H9 (cell line): ENCODE results near the gene HOXC10. TPM values are rescaled to one million over a fixed set of nuclear protein-coding genes. Genes with fewer than 3 reads are reported as not detected.
A peak's percentile ranks its signal among the peaks of the same experiment; 100 is the strongest.

ENCODE experiments used
- DNase-seq: peaks from one replicate; pipeline ENCODE4 v3.0.0-alpha.2; 2017
- H2AFZ ChIP-seq: one replicate; pipeline ENCODE4 v1.6.1; 2013; ENCODE audit warnings: mild to moderate bottlenecking, low read length, control low read depth, moderate library complexity
- H2AK5ac ChIP-seq: 2 replicates; pipeline ENCODE4 v1.6.1; 2013; ENCODE audit warnings: low read length, control low read depth, mixed read lengths; ENCODE audit not compliant: insufficient read length
- H2BK120ac ChIP-seq: one replicate; pipeline ENCODE4 v1.6.1; 2013; ENCODE audit warnings: low read depth, mild to moderate bottlenecking, low read length, control low read depth, inconsistent platforms; ENCODE audit not compliant: poor library complexity, severe bottlenecking
- H2BK12ac ChIP-seq: 2 replicates; pipeline ENCODE4 v1.6.1; 2013; ENCODE audit warnings: low read length, control low read depth, mixed read lengths, low read depth; ENCODE audit not compliant: insufficient read length
- H2BK15ac ChIP-seq: 2 replicates; pipeline ENCODE4 v1.6.1; 2013; ENCODE audit warnings: low read depth, low read length, control low read depth
- H2BK20ac ChIP-seq: one replicate; pipeline ENCODE4 v1.6.1; 2013; ENCODE audit warnings: low read depth, mild to moderate bottlenecking, low read length, control low read depth, inconsistent platforms; ENCODE audit not compliant: poor library complexity, severe bottlenecking
- H2BK5ac ChIP-seq: 2 replicates; pipeline ENCODE4 v1.6.1; 2013; ENCODE audit warnings: low read length, control low read depth, mixed read lengths; ENCODE audit not compliant: insufficient read length
- H3K14ac ChIP-seq: 2 replicates; pipeline ENCODE4 v1.6.1; 2013; ENCODE audit warnings: low read length, control low read depth; ENCODE audit not compliant: insufficient read depth
- H3K18ac ChIP-seq: 2 replicates; pipeline ENCODE4 v1.6.1; 2013; ENCODE audit warnings: low read depth, mild to moderate bottlenecking, mixed read lengths, low read length, control low read depth; ENCODE audit not compliant: insufficient read length
- H3K23ac ChIP-seq: 2 replicates; pipeline ENCODE4 v1.6.1; 2013; ENCODE audit warnings: low read length, control low read depth, mixed read lengths, low read depth; ENCODE audit not compliant: insufficient read length
- H3K23me2 ChIP-seq: 2 replicates; pipeline ENCODE4 v1.6.1; 2013; ENCODE audit warnings: low read depth, mild to moderate bottlenecking, mixed read lengths, low read length, control low read depth; ENCODE audit not compliant: insufficient read length, poor library complexity, severe bottlenecking
- H3K27ac ChIP-seq: 2 replicates; pipeline ENCODE4 v1.5.1; 2013; ENCODE audit warnings: low read length, control low read depth, mixed read lengths, low read depth; ENCODE audit not compliant: insufficient read length
- H3K27me3 ChIP-seq: 2 replicates; pipeline ENCODE4 v1.6.1; 2013; ENCODE audit warnings: low read length, control low read depth, inconsistent platforms; ENCODE audit not compliant: insufficient read depth
- H3K4ac ChIP-seq: 2 replicates; pipeline ENCODE4 v1.6.1; 2013; ENCODE audit warnings: low read depth, mild to moderate bottlenecking, control low read depth, inconsistent platforms, low read length, moderate library complexity
- H3K4me1 ChIP-seq: 2 replicates; pipeline ENCODE4 v1.6.1; 2013; ENCODE audit warnings: low read length, control low read depth, inconsistent platforms; ENCODE audit not compliant: insufficient read depth
- H3K4me2 ChIP-seq: 2 replicates; pipeline ENCODE4 v1.6.1; 2013; ENCODE audit warnings: low read length, control low read depth, mixed read lengths; ENCODE audit not compliant: insufficient read length, insufficient read depth
- H3K56ac ChIP-seq: 2 replicates; pipeline ENCODE4 v1.6.1; 2013; ENCODE audit warnings: low read depth, mild to moderate bottlenecking, mixed read lengths, low read length, control low read depth; ENCODE audit not compliant: insufficient read length
- H3K79me1 ChIP-seq: 2 replicates; pipeline ENCODE4 v1.6.1; 2013; ENCODE audit warnings: low read depth, mild to moderate bottlenecking, moderate library complexity, low read length, control low read depth, inconsistent platforms; ENCODE audit not compliant: insufficient read depth, poor library complexity, severe bottlenecking
- H3K79me2 ChIP-seq: 2 replicates; pipeline ENCODE4 v1.6.1; 2013; ENCODE audit warnings: low read length, control low read depth, inconsistent platforms; ENCODE audit not compliant: insufficient read depth
- H3K9ac ChIP-seq: 2 replicates; pipeline ENCODE4 v1.6.1; 2013; ENCODE audit warnings: low read length, control low read depth, mixed read lengths; ENCODE audit not compliant: insufficient read length; ENCODE audit errors: extremely low read depth
- H3K9me3 ChIP-seq: one replicate; pipeline ENCODE4 v1.6.1; 2013; ENCODE audit warnings: low read depth, low read length, inconsistent platforms; ENCODE audit not compliant: control insufficient read depth
- H3T11ph ChIP-seq: one replicate; pipeline ENCODE4 v1.6.1; 2013; ENCODE audit warnings: mild to moderate bottlenecking, low read length, control low read depth, inconsistent platforms
- H4K20me1 ChIP-seq: one replicate; pipeline ENCODE4 v1.6.1; 2013; ENCODE audit not compliant: control insufficient read depth, insufficient read length, insufficient read depth
- H4K5ac ChIP-seq: 2 replicates; pipeline ENCODE4 v1.6.1; 2013; ENCODE audit warnings: low read depth, mild to moderate bottlenecking, mixed read lengths, low read length, control low read depth; ENCODE audit not compliant: insufficient read length
- H4K8ac ChIP-seq: replicated peaks from 2 replicates; pipeline ENCODE4 v1.6.1; 2013; ENCODE audit warnings: low read length, control low read depth, mixed read lengths, low read depth; ENCODE audit not compliant: insufficient read length
- H4K91ac ChIP-seq: 2 replicates; pipeline ENCODE4 v1.6.1; 2013; ENCODE audit warnings: low read depth, mild to moderate bottlenecking, moderate library complexity, mixed read lengths, low read length, control low read depth; ENCODE audit not compliant: insufficient read length
- H3K27ac Mint-ChIP-seq, 3 experiments: 2 replicates in 2 of 3; 3 replicates in 1 of 3; pipeline ENCODE4 v1.8.0; 2020 to 2021; ENCODE audit warnings: mixed read lengths in 3 of 3, mild to moderate bottlenecking in 1 of 3, moderate library complexity in 1 of 3
- H3K27me3 Mint-ChIP-seq: 2 replicates; pipeline ENCODE4 v1.8.0; 2021; ENCODE audit warnings: low read depth, mild to moderate bottlenecking, moderate library complexity, mixed read lengths
- H3K36me3 Mint-ChIP-seq, 3 experiments: 2 replicates in 2 of 3; 3 replicates in 1 of 3; pipeline ENCODE4 v1.8.0; 2020 to 2021; ENCODE audit warnings: low read depth in 3 of 3, mixed read lengths in 3 of 3; ENCODE audit not compliant: insufficient read depth in 1 of 3
- H3K4me1 Mint-ChIP-seq, 2 experiments: 2 replicates each; pipeline ENCODE4 v1.8.0; 2020; ENCODE audit warnings: mixed read lengths in 2 of 2
- H3K4me3 Mint-ChIP-seq, 2 experiments: 2 replicates in 1 of 2; 3 replicates in 1 of 2; pipeline ENCODE4 v1.8.0; 2020 to 2021; ENCODE audit warnings: mild to moderate bottlenecking in 2 of 2, mixed read lengths in 2 of 2, moderate library complexity in 1 of 2
- H3K9me3 Mint-ChIP-seq, 2 experiments: 2 replicates in 1 of 2; 3 replicates in 1 of 2; pipeline ENCODE4 v1.8.0; 2020; ENCODE audit warnings: mild to moderate bottlenecking in 2 of 2, mixed read lengths in 2 of 2, moderate library complexity in 1 of 2
- CTCF ChIP-seq: fragments of 200-600 bp; sonication (generic); conservative IDR thresholded peaks from 3 replicates; pipeline ENCODE4 v1.8.0; 2021; ENCODE audit warnings: antibody characterized with exemption, mild to moderate bottlenecking
- WGBS: extraction: QIAGEN DNeasy Blood & Tissue Kit; methylation state at CpG from one replicate; pipeline ENCODE4 v1.1.7; 2013; ENCODE audit warnings: missing lambda C conversion rate, low lambda C conversion rate, mixed read lengths; ENCODE audit not compliant: insufficient read length; ENCODE audit errors: extremely low coverage; 5-methylcytosine and 5-hydroxymethylcytosine counted together
- total RNA-seq: library from RNA; stranded (reverse); gene quantifications from 2 replicates; pipeline ENCODE4 v1.2.1, GENCODE V29; 2021

The HOXC10 gene
- total RNA-seq, 1 experiment from 2014 or later: not detected

DNA sequence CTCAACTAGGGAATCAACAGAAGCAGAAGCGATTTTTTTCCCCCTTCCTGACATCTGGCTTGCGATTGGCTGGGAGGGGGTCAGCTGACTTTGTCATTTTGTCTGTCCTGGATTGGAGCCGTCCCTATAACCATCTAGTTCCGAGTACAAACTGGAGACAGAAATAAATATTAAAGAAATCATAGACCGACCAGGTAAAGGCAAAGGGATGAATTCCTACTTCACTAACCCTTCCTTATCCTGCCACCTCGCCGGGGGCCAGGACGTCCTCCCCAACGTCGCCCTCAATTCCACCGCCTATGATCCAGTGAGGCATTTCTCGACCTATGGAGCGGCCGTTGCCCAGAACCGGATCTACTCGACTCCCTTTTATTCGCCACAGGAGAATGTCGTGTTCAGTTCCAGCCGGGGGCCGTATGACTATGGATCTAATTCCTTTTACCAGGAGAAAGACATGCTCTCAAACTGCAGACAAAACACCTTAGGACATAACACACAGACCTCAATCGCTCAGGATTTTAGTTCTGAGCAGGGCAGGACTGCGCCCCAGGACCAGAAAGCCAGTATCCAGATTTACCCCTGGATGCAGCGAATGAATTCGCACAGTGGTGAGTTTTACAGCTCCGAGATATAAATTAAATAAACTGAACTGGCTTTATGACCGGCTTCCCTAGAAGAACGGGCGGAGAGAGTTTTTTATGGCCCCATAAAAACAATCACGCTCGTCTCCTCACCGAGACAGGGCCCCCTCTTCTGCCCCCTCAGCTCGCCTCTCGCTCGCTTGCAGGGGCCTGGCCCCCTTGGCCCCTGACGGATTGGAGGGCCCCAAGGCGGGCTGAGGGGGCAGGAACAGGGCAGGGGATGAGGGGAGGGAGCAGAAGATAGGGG is 43.6 kb downstream of the HOXC10 start, which contains the start of gene HOXC6:
Gene HOXC6, plus strand, starts transcription at position 127 of the 888 bp plus-strand sequence. Its CDS starts 82 bp downstream, at position 209.
- no peak within 1 kb of the TSS for H3T11ph ChIP-seq
- H4K5ac ChIP-seq: no peak within 1 kb of the TSS
- Mint-ChIP-seq H3K4me3 (peak within 1 kb of the TSS in 1 of 2 experiments; percentile 56; a peak in 2 of 5 replicates), H3K27ac (no peak within 1 kb of the TSS; a peak in 1 of 7 replicates), H3K4me1 (peaks cover 14 to 25% of the 10 kb centered on the region in 2 experiments), H3K36me3 (peaks cover 0 to 2% (median 0%) of the 10 kb centered on the region in 3 experiments; a peak in 1 of 7 replicates), H3K9me3 (peaks cover 3 to 13% of the 10 kb centered on the region in 2 experiments; a peak in 3 of 5 replicates), H3K27me3 (peaks cover 100% of the 10 kb centered on the region)
- peak within 1 kb of the TSS; percentile 28 for H3K4me2 ChIP-seq
- H2BK15ac ChIP-seq: no peak within 1 kb of the TSS; the same call in 1 of the 2 replicates
- H3K9ac ChIP-seq: no peak within 1 kb of the TSS
- H2AFZ ChIP-seq: no peak within 1 kb of the TSS
- no peak within 1 kb of the TSS for H3K14ac ChIP-seq
- no peak within 1 kb of the TSS for H2BK12ac ChIP-seq
- no peaks in the 10 kb centered on the region for H3K79me2 ChIP-seq
- H3K27me3 ChIP-seq: peaks cover 97% of the 10 kb centered on the region
- no peak within 1 kb of the TSS for H4K8ac ChIP-seq
- H2BK20ac ChIP-seq: no peak within 1 kb of the TSS
- no peaks in the 10 kb centered on the region for H3K23me2 ChIP-seq
- H2AK5ac ChIP-seq: no peak within 1 kb of the TSS
- H2BK120ac ChIP-seq: no peak within 1 kb of the TSS
- no peaks in the 10 kb centered on the region for H3K9me3 ChIP-seq
- H3K4ac ChIP-seq: no peak within 1 kb of the TSS
- H4K20me1 ChIP-seq: no peaks in the 10 kb centered on the region
- H3K56ac ChIP-seq: no peak within 1 kb of the TSS
- no peak for DNase-seq
- H2BK5ac ChIP-seq: no peak within 1 kb of the TSS
- H4K91ac ChIP-seq: no peak within 1 kb of the TSS
- TF ChIP-seq CTCF: no peak
- WGBS: no CpG with 5 or more reads among the region's 36 CpGs
- no peak within 1 kb of the TSS for H3K27ac ChIP-seq
- no peak within 1 kb of the TSS for H3K23ac ChIP-seq
- H3K18ac ChIP-seq: no peak within 1 kb of the TSS
- no peaks in the 10 kb centered on the region for H3K4me1 ChIP-seq
- no peaks in the 10 kb centered on the region for H3K79me1 ChIP-seq
